ENCODE measurements around the gene PDE6A.

Gene PDE6A

GRCh38 chr5:149961957-149962409 is 17.4 kb upstream of the PDE6A start (continued):
- peak; percentile 87 for TF ChIP-seq ZNF362 (tag by site-specific recombination; IDR thresholded peaks at IDR 0.05)
- peak; percentile 39; the same call in 1 of the 2 replicates for TF ChIP-seq CTCF (tag by site-specific recombination; IDR thresholded peaks at IDR 0.05)

- peaks cover 0 to 2% of the 10 kb centered on the region in 2 experiments; a peak in 1 of 3 replicates for H3K36me3 ChIP-seq (ENCODE audit: control insufficient read depth in 2 of 2, insufficient read depth in 1 of 2, low read length in 2 of 2)
- H3K9me3 ChIP-seq (ENCODE audit: control insufficient read depth, insufficient read depth, low read depth, low read length), result no peaks in the 10 kb centered on the region
- TF ChIP-seq ZBTB20 (tag by site-specific recombination; IDR thresholded peaks at IDR 0.05) (no peak), ZNF223 (tag by site-specific recombination; IDR thresholded peaks at IDR 0.05) (0 out of 2 replicates have a peak, but pooled peaks have one; percentile 10), ZNF843 (tag by site-specific recombination; IDR thresholded peaks at IDR 0.05) (no peak), ZNF704 (tag by site-specific recombination; IDR thresholded peaks at IDR 0.05) (no peak), ZSCAN16 (tag by site-specific recombination; IDR thresholded peaks at IDR 0.05) (no peak), ZNF335 (tag by site-specific recombination; conservative IDR thresholded peaks at IDR 0.05) (peak; percentile 80; the same call in 1 of the 2 replicates), ZNF692 (tag by site-specific recombination; IDR thresholded peaks at IDR 0.05) (no peak)
- H3K4me1 ChIP-seq (ENCODE audit: control insufficient read depth, insufficient read depth, low read length), result peaks cover 7% of the 10 kb centered on the region; the same call in 1 of the 2 replicates
- H3K27ac ChIP-seq (ENCODE audit: extremely low read depth, low read depth, low read length), result peak overlapping the region; percentile 54; the same call in 1 of the 2 replicates
- CTCF ChIA-PET, result interaction anchor here (0.6 to 6.8 kb wide), 16 partner anchors 9 to 325 kb away, joined by 3 to 175 read pairs (median 5); no protein-coding TSS in a partner anchor
- peak overlapping the region; percentile 72 for H3K4me3 ChIP-seq (ENCODE audit: low read depth, low read length)
- POLR2A ChIA-PET, result interaction anchor here (0.6 to 2.8 kb wide), 10 partner anchors 9 to 450 kb away, joined by 3 to 14 read pairs (median 4); partner anchors contain the start of genes HMGXB3 and TIGD6
Measured at GRCh38 chr5:149961186-149961685, 16.6 kb upstream of the PDE6A start.

- no peaks in the 10 kb centered on the region for H3K9me3 ChIP-seq (ENCODE audit: control insufficient read depth, insufficient read depth, low read depth, low read length)
- CTCF ChIA-PET, result interaction anchor here (0.7 to 6.8 kb wide), 14 partner anchors 9 to 319 kb away, joined by 3 to 175 read pairs (median 4); no protein-coding TSS in a partner anchor
- POLR2A ChIA-PET, result interaction anchor here (0.6 to 2.8 kb wide), 29 partner anchors 8 to 515 kb away, joined by 3 to 14 read pairs (median 4); partner anchors contain the start of genes HMGXB3, TCOF1 and TIGD6
- H3K36me3 ChIP-seq (ENCODE audit: control insufficient read depth in 2 of 2, insufficient read depth in 1 of 2, low read length in 2 of 2), result peaks cover 0 to 2% of the 10 kb centered on the region in 2 experiments; a peak in 1 of 3 replicates
- peak within 1 kb of the TSS; percentile 54; the same call in 1 of the 2 replicates for H3K27ac ChIP-seq (ENCODE audit: extremely low read depth, low read depth, low read length)
- H3K4me1 ChIP-seq (ENCODE audit: control insufficient read depth, insufficient read depth, low read length), result peaks cover 7% of the 10 kb centered on the region; the same call in 1 of the 2 replicates
- peak within 1 kb of the TSS; percentile 72 for H3K4me3 ChIP-seq (ENCODE audit: low read depth, low read length)
- peak; percentile 46 for TF ChIP-seq ZBTB11 (tag by site-specific recombination; conservative IDR thresholded peaks at IDR 0.05; ENCODE audit: low read depth)
- TF ChIP-seq KLF1 (tag by site-specific recombination; IDR thresholded peaks at IDR 0.05), result peak; percentile 33; the same call in 1 of the 2 replicates
- peak; percentile 84; the same call in 1 of the 2 replicates for TF ChIP-seq ZNF223 (tag by site-specific recombination; IDR thresholded peaks at IDR 0.05)
- TF ChIP-seq PBX3 (CRISPR knock-in tag; IDR thresholded peaks at IDR 0.05), result peak; percentile 96
- peak; percentile 86 for TF ChIP-seq ZNF501 (tag by site-specific recombination; IDR thresholded peaks at IDR 0.05)
- no peak for TF ChIP-seq SCRT2 (tag by site-specific recombination; IDR thresholded peaks at IDR 0.05)
- no peak for TF ChIP-seq ZBTB6 (tag by site-specific recombination; IDR thresholded peaks at IDR 0.05)
Measured at GRCh38 chr5:149960272-149961185, 15.9 kb upstream of the PDE6A start, which contains the start of gene SLC26A2. Gene SLC26A2 (plus strand): TSS chr5:149960758. CDS start chr5:149977653, 16,895 bp downstream.

Measured in HEK293 (cell line).